ENCODE data around the gene RNF217. TPM values are rescaled to one million over a fixed set of nuclear protein-coding genes. Genes with fewer than 3 reads are reported as not detected.

Gene RNF217
- total RNA-seq, 1 experiment from 2014 or later, result 37.7 TPM

GRCh38 chr6:125013938-125014660, 51.9 kb downstream of the RNF217 start:
- ChIA-PET POLR2A (no interaction called here), CTCF (no interaction called here)
- intact Hi-C loops (cut with micrococcal nuclease; ENCODE audit: unreplicated experiment), result no loop called here
- no TSS peak for BruUV-seq (replicated peaks)
- Histone ChIP-seq H3K4me1 (ENCODE audit: control insufficient read depth, insufficient read depth, low read length) (peaks cover 3% of the 10 kb centered on the region; the same call in 1 of the 2 replicates), H3K36me3 (ENCODE audit: control insufficient read depth, insufficient read depth, low read length) (no peaks in the 10 kb centered on the region), H3K9me3 (ENCODE audit: control insufficient read depth, insufficient read depth, low read depth, low read length) (no peaks in the 10 kb centered on the region), H3K27ac (ENCODE audit: low read length) (peak overlapping the region; percentile 82; the same call in 1 of the 2 replicates), H3K27me3 (ENCODE audit: control insufficient read depth, insufficient read depth, low read length) (no peaks in the 10 kb centered on the region), H3K4me3 (ENCODE audit: low read depth in 2 of 2, low read length in 2 of 2) (no peak overlapping the region)
- in situ Hi-C loops (cut with HindIII; ENCODE audit: low pct_unique_long_range_greater_than_20kb, low sequenced_read_pairs), result no loop called here
- no peak for DNase-seq (ENCODE audit: low read depth, low spot score)
- no peak for ATAC-seq
- TF ChIP-seq POLR2AphosphoS5 (IDR thresholded peaks at IDR 0.05; ENCODE audit: low read depth, low read length) (no peak), CTCF (IDR thresholded peaks at IDR 0.05) (no peak), SIN3A (IDR thresholded peaks at IDR 0.05; ENCODE audit: borderline replicate concordance, insufficient read depth, low read depth, low read length) (no peak), REST (IDR thresholded peaks at IDR 0.05; ENCODE audit: insufficient read depth in 1 of 2, low read depth in 2 of 2, low read length in 1 of 2) (no peak), TCF7L2 (IDR thresholded peaks at IDR 0.05; ENCODE audit: low read depth, low read length) (no peak)

- peak overlapping the region; percentile 82; the same call in 1 of the 2 replicates for H3K27ac ChIP-seq (ENCODE audit: low read length)
- peaks cover 3% of the 10 kb centered on the region; the same call in 1 of the 2 replicates for H3K4me1 ChIP-seq (ENCODE audit: control insufficient read depth, insufficient read depth, low read length)
- intact Hi-C loops (cut with micrococcal nuclease; ENCODE audit: unreplicated experiment) (no loop called here), in situ Hi-C loops (cut with HindIII; ENCODE audit: low pct_unique_long_range_greater_than_20kb, low sequenced_read_pairs) (no loop called here)
- H3K27me3 ChIP-seq (ENCODE audit: control insufficient read depth, insufficient read depth, low read length), result no peaks in the 10 kb centered on the region
- no TSS peak for BruUV-seq (replicated peaks)
- H3K36me3 ChIP-seq (ENCODE audit: control insufficient read depth, insufficient read depth, low read length), result no peaks in the 10 kb centered on the region
- POLR2A ChIA-PET, result no interaction called here
- TF ChIP-seq SIN3A (IDR thresholded peaks at IDR 0.05; ENCODE audit: borderline replicate concordance, insufficient read depth, low read depth, low read length) (no peak), REST (IDR thresholded peaks at IDR 0.05; ENCODE audit: insufficient read depth in 1 of 2, low read depth in 2 of 2, low read length in 1 of 2) (no peak), TCF7L2 (IDR thresholded peaks at IDR 0.05; ENCODE audit: low read depth, low read length) (no peak), POLR2AphosphoS5 (IDR thresholded peaks at IDR 0.05; ENCODE audit: low read depth, low read length) (no peak)
- CTCF ChIA-PET, result no interaction called here
- ATAC-seq (no peak), DNase-seq (ENCODE audit: low read depth, low spot score) (no peak)
- H3K4me3 ChIP-seq (ENCODE audit: low read depth in 2 of 2, low read length in 2 of 2), result no peak overlapping the region
- no peaks in the 10 kb centered on the region for H3K9me3 ChIP-seq (ENCODE audit: control insufficient read depth, insufficient read depth, low read depth, low read length)
Observed at GRCh38 chr6:125014661-125014957, 52.4 kb downstream of the RNF217 start.
